Measurements from ENCODE around the gene DLX1.
"Not testable (repeated sequence)": the region's sequence is repeated elsewhere in the genome, so short reads cannot be mapped to it uniquely, and the experiment has no call there.

The DLX1 gene

GRCh38 chr2:172131713-172132555 is 46.6 kb downstream of the DLX1 start:
- Histone ChIP-seq H3K27ac (ENCODE audit: low read depth, low read length, severe bottlenecking) (no peak overlapping the region), H3K9me3 (ENCODE audit: control insufficient read depth, low read length) (no peaks in the 10 kb centered on the region), H3K36me3 (ENCODE audit: control insufficient read depth, insufficient read depth, low read length) (no peaks in the 10 kb centered on the region), H3K4me3 (ENCODE audit: extremely low read depth, insufficient read depth, low read length, poor library complexity, severe bottlenecking) (no peak overlapping the region), H3K4me1 (ENCODE audit: control insufficient read depth, insufficient read depth, low read length, poor library complexity, severe bottlenecking) (no peaks in the 10 kb centered on the region)
- 74 to 79% methylated on average over 2 to 3 of the region's 5 CpGs for WGBS, 2 experiments (ENCODE audit: insufficient coverage in 2 of 2)

DNA sequence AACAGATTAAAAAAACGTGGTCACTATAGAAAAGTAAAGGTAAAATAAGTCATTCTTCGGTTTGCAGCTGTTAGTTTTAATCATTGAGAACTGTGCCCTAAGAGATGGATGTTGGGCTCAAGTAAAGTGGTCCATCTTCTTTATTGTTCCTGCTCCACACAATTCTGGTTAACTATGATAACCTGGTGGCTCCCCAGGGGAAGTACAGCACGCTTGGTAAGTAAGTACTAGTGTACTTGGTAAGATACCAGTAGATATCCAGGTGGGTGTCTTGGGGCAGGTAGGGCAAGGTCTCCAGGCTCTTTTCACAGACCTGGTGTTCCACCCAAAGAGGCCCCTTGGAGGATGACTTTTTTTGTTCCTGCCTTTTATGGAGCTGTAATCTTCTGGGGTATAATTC is 49.0 kb downstream of the DLX1 start:
- 86 to 100% methylated on average over 3 of the region's 3 CpGs for WGBS, 2 experiments (ENCODE audit: insufficient coverage in 2 of 2)
- H3K9me3 ChIP-seq (ENCODE audit: control insufficient read depth, low read length): no peaks in the 10 kb centered on the region
- H3K4me1 ChIP-seq (ENCODE audit: control insufficient read depth, insufficient read depth, low read length, poor library complexity, severe bottlenecking): no peaks in the 10 kb centered on the region
- H3K27ac ChIP-seq (ENCODE audit: low read depth, low read length, severe bottlenecking): no peak overlapping the region
- H3K4me3 ChIP-seq (ENCODE audit: extremely low read depth, insufficient read depth, low read length, poor library complexity, severe bottlenecking): no peak overlapping the region
- H3K36me3 ChIP-seq (ENCODE audit: control insufficient read depth, insufficient read depth, low read length): no peaks in the 10 kb centered on the region

DNA sequence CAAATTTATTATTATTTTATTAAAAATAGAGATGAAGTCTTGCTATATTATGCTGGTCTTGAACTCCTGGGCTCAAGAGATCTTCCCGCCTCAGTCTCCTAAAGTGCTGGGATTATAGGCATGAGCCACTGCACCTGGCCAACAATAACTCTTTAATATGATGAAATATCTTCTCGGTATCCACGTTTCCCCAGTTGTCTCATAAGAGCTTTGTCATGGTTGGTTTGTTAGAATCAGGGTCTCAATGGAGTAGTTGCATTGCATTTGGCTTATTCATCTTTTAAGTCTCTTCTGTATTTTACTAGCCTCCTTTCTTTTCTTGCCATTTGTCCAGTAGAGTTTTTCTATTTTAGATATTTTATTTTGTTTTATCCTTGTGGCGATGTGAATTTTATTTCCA is 50.1 kb downstream of the DLX1 start:
- H3K9me3 ChIP-seq (ENCODE audit: control insufficient read depth, low read length): no peaks in the 10 kb centered on the region
- no peak overlapping the region for H3K27ac ChIP-seq (ENCODE audit: low read depth, low read length, severe bottlenecking)
- WGBS, 2 experiments (ENCODE audit: insufficient coverage in 2 of 2): 100% methylated on average over 1 of the region's 4 CpGs; no CpG with 5 or more reads in 1 of the 2 experiments
- no peaks in the 10 kb centered on the region for H3K36me3 ChIP-seq (ENCODE audit: control insufficient read depth, insufficient read depth, low read length)
- H3K4me3 ChIP-seq (ENCODE audit: extremely low read depth, insufficient read depth, low read length, poor library complexity, severe bottlenecking): no peak overlapping the region
- no peaks in the 10 kb centered on the region for H3K4me1 ChIP-seq (ENCODE audit: control insufficient read depth, insufficient read depth, low read length, poor library complexity, severe bottlenecking)

DNA sequence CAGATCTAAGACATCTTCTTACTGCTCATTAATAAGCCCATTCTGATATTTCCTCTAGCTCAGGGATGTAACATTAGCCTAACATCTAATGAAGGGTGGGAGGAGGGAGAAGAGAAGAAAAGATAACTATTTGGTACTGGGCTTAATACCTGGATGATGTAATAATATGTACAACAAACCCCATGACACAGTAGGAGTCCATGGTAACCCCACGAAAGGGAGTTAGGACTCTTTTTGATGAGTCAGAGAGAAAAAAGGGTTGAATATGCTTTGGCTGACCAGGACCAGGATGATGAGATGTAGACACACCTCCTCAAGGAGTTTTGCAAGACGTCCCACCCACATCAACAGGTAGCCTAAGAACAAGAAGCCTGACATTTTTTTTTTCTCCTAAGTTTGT is 51.8 kb downstream of the DLX1 start:
- Histone ChIP-seq H3K36me3 (ENCODE audit: control insufficient read depth, insufficient read depth, low read length) (no peaks in the 10 kb centered on the region), H3K4me3 (ENCODE audit: extremely low read depth, insufficient read depth, low read length, poor library complexity, severe bottlenecking) (no peak overlapping the region), H3K4me1 (ENCODE audit: control insufficient read depth, insufficient read depth, low read length, poor library complexity, severe bottlenecking) (no peaks in the 10 kb centered on the region), H3K9me3 (ENCODE audit: control insufficient read depth, low read length) (no peaks in the 10 kb centered on the region), H3K27ac (ENCODE audit: low read depth, low read length, severe bottlenecking) (no peak overlapping the region)
- no CpG with 5 or more reads among the region's 2 CpGs for WGBS, 2 experiments (ENCODE audit: insufficient coverage in 2 of 2)

GRCh38 chr2:172137943-172138342 is 52.6 kb downstream of the DLX1 start:
- no CpG with 5 or more reads among the region's 2 CpGs for WGBS, 2 experiments (ENCODE audit: insufficient coverage in 2 of 2)
- no peaks in the 10 kb centered on the region for H3K4me1 ChIP-seq (ENCODE audit: control insufficient read depth, insufficient read depth, low read length, poor library complexity, severe bottlenecking)

DNA sequence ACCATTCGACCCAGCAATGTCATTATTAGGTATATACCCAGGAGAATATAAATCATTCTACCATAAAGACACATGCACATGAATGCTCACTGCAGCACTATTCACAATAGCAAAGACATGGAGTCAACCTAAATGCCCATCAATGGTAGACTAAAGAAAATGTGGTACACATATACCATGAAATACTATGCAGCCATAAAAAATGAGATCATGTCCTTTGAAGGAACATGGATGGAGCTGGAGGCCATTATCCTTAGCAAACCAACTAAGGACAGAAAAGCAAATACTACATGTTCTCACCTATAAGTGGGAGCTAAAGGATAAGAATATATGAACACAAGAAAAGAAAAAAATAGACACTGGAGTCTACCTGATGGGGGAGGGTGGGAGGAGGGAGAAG is 53.4 kb downstream of the DLX1 start:
- WGBS, 2 experiments (ENCODE audit: insufficient coverage in 2 of 2): 100% methylated on average over 1 of the region's 1 CpG; no CpG with 5 or more reads in 1 of the 2 experiments
- H3K36me3 ChIP-seq (ENCODE audit: control insufficient read depth, insufficient read depth, low read length); H3K9me3 ChIP-seq (ENCODE audit: control insufficient read depth, low read length): not testable (repeated sequence)

More at GRCh38 chr2:172137943-172138342, 52.6 kb downstream of the DLX1 start:
- no peak overlapping the region for H3K27ac ChIP-seq (ENCODE audit: low read depth, low read length, severe bottlenecking)
- no peaks in the 10 kb centered on the region for H3K9me3 ChIP-seq (ENCODE audit: control insufficient read depth, low read length)
- no peaks in the 10 kb centered on the region for H3K36me3 ChIP-seq (ENCODE audit: control insufficient read depth, insufficient read depth, low read length)
- no peak overlapping the region for H3K4me3 ChIP-seq (ENCODE audit: extremely low read depth, insufficient read depth, low read length, poor library complexity, severe bottlenecking)

More for the DNA sequence above, 53.4 kb downstream of the DLX1 start:
- not testable (repeated sequence) for H3K27ac ChIP-seq (ENCODE audit: low read depth, low read length, severe bottlenecking); H3K4me3 ChIP-seq (ENCODE audit: extremely low read depth, insufficient read depth, low read length, poor library complexity, severe bottlenecking); H3K4me1 ChIP-seq (ENCODE audit: control insufficient read depth, insufficient read depth, low read length, poor library complexity, severe bottlenecking)
